Subcutaneous abdominal adipose tissue (tissue), 5 donors: Measurements from ENCODE around the gene P2RX7.

ENCODE experiments used
- H3K27ac ChIP-seq: one replicate; pipeline ENCODE4 v1.7.0; 2013; ENCODE audit warnings: low read depth, mild to moderate bottlenecking, inconsistent platforms, low read length, moderate library complexity
- H3K27me3 ChIP-seq, 5 donors: one replicate each; pipeline ENCODE4 v1.7.0; 2013; ENCODE audit warnings: low read length in 5 of 5, inconsistent platforms in 1 of 5; ENCODE audit not compliant: control insufficient read depth in 5 of 5, insufficient read depth in 4 of 5
- H3K36me3 ChIP-seq, 5 donors: one replicate each; pipeline ENCODE4 v1.7.0; 2013; ENCODE audit warnings: low read length in 5 of 5; ENCODE audit not compliant: control insufficient read depth in 5 of 5, insufficient read depth in 5 of 5
- H3K4me1 ChIP-seq, 5 donors: one replicate each; pipeline ENCODE4 v1.7.0; 2013; ENCODE audit warnings: low read length in 5 of 5, mild to moderate bottlenecking in 3 of 5, moderate library complexity in 1 of 5; ENCODE audit not compliant: control insufficient read depth in 5 of 5, insufficient read depth in 5 of 5
- H3K4me3 ChIP-seq, 5 donors: one replicate each; pipeline ENCODE4 v1.7.0; 2013; ENCODE audit warnings: low read length in 5 of 5, low read depth in 1 of 5
- H3K9ac ChIP-seq, 5 donors: one replicate each; pipeline ENCODE4 v1.7.0; 2013; ENCODE audit warnings: low read length in 5 of 5, mild to moderate bottlenecking in 4 of 5, moderate library complexity in 3 of 5
- H3K9me3 ChIP-seq, 5 donors: one replicate each; pipeline ENCODE4 v1.7.0; 2013; ENCODE audit warnings: low read length in 5 of 5; ENCODE audit not compliant: control insufficient read depth in 5 of 5
- donor health status: healthy.
- donor health status: healthy.
- donor health status: healthy.
- donor health status: healthy.
- donor health status: healthy.

Gene P2RX7

GRCh38 chr12:121182222-121182893, 49.7 kb downstream of the P2RX7 start:
- H3K4me3 ChIP-seq = no peak overlapping the region
- no peaks in the 10 kb centered on the region for H3K27me3 ChIP-seq
- H3K36me3 ChIP-seq = peaks cover 0 to 11% (median 0%) of the 10 kb centered on the region in 5 donors
- H3K9me3 ChIP-seq = peaks cover 0 to 5% (median 0%) of the 10 kb centered on the region in 5 donors
- H3K27ac ChIP-seq = no peak overlapping the region
- no peak overlapping the region for H3K9ac ChIP-seq
- no peaks in the 10 kb centered on the region for H3K4me1 ChIP-seq

GRCh38 chr12:121184425-121184824, 51.7 kb downstream of the P2RX7 start:
- H3K36me3 ChIP-seq = peaks cover 0 to 11% (median 0%) of the 10 kb centered on the region in 5 donors
- no peak overlapping the region for H3K4me3 ChIP-seq
- H3K27me3 ChIP-seq = no peaks in the 10 kb centered on the region
- no peaks in the 10 kb centered on the region for H3K4me1 ChIP-seq
- H3K9ac ChIP-seq = no peak overlapping the region
- peaks cover 0 to 5% (median 0%) of the 10 kb centered on the region in 5 donors for H3K9me3 ChIP-seq
- H3K27ac ChIP-seq = no peak overlapping the region

- H3K4me1 ChIP-seq = peaks cover 0 to 3% (median 0%) of the 10 kb centered on the region in 5 donors
- H3K9me3 ChIP-seq = peaks cover 0 to 5% (median 0%) of the 10 kb centered on the region in 5 donors
- no peak overlapping the region for H3K9ac ChIP-seq
- no peak overlapping the region for H3K27ac ChIP-seq
- peaks cover 0 to 11% (median 0%) of the 10 kb centered on the region in 5 donors for H3K36me3 ChIP-seq
- H3K27me3 ChIP-seq = no peaks in the 10 kb centered on the region
- H3K4me3 ChIP-seq = no peak overlapping the region
These were observed 52.6 kb downstream of the P2RX7 start for GRCh38 chr12:121184984-121185889.

- H3K4me3 ChIP-seq = no peak overlapping the region
- no peak overlapping the region for H3K27ac ChIP-seq
- peaks cover 0 to 5% (median 0%) of the 10 kb centered on the region in 5 donors for H3K9me3 ChIP-seq
- peaks cover 0 to 8% (median 0%) of the 10 kb centered on the region in 5 donors for H3K36me3 ChIP-seq
- H3K27me3 ChIP-seq = no peaks in the 10 kb centered on the region
- peaks cover 0 to 16% (median 4%) of the 10 kb centered on the region in 5 donors for H3K4me1 ChIP-seq
- no peak overlapping the region for H3K9ac ChIP-seq
These were observed 54.1 kb downstream of the P2RX7 start for GRCh38 chr12:121186826-121187225.

GRCh38 chr12:121187501-121187900, 54.8 kb downstream of the P2RX7 start:
- no peaks in the 10 kb centered on the region for H3K27me3 ChIP-seq
- H3K9me3 ChIP-seq = peaks cover 0 to 5% (median 0%) of the 10 kb centered on the region in 5 donors
- no peak overlapping the region for H3K4me3 ChIP-seq
- peaks cover 0 to 8% (median 0%) of the 10 kb centered on the region in 5 donors for H3K36me3 ChIP-seq
- H3K9ac ChIP-seq = no peak overlapping the region
- no peak overlapping the region for H3K27ac ChIP-seq
- peaks cover 0 to 18% (median 4%) of the 10 kb centered on the region in 5 donors for H3K4me1 ChIP-seq

GRCh38 chr12:121188227-121188626, 55.6 kb downstream of the P2RX7 start:
- H3K27ac ChIP-seq = no peak overlapping the region
- peaks cover 0 to 18% (median 4%) of the 10 kb centered on the region in 5 donors for H3K4me1 ChIP-seq
- peaks cover 0 to 8% (median 0%) of the 10 kb centered on the region in 5 donors for H3K36me3 ChIP-seq
- no peaks in the 10 kb centered on the region for H3K27me3 ChIP-seq
- H3K9ac ChIP-seq = no peak overlapping the region
- H3K9me3 ChIP-seq = peaks cover 0 to 5% (median 0%) of the 10 kb centered on the region in 5 donors
- no peak overlapping the region for H3K4me3 ChIP-seq

GRCh38 chr12:121189131-121189530, 56.5 kb downstream of the P2RX7 start:
- peaks cover 0 to 18% (median 4%) of the 10 kb centered on the region in 5 donors for H3K4me1 ChIP-seq
- H3K4me3 ChIP-seq = no peak overlapping the region
- H3K27ac ChIP-seq = no peak overlapping the region
- peaks cover 0 to 8% (median 0%) of the 10 kb centered on the region in 5 donors for H3K36me3 ChIP-seq
- H3K9me3 ChIP-seq = peaks cover 0 to 5% (median 0%) of the 10 kb centered on the region in 5 donors
- H3K27me3 ChIP-seq = no peaks in the 10 kb centered on the region
- H3K9ac ChIP-seq = no peak overlapping the region

GRCh38 chr12:121189619-121190155, 57.0 kb downstream of the P2RX7 start:
- Histone ChIP-seq H3K4me3 (no peak overlapping the region), H3K27ac (no peak overlapping the region), H3K4me1 (peaks cover 0 to 18% (median 4%) of the 10 kb centered on the region in 5 donors)

GRCh38 chr12:121190523-121191031, 57.9 kb downstream of the P2RX7 start:
- H3K4me3 ChIP-seq = no peak overlapping the region
- H3K9ac ChIP-seq = peak overlapping the region in 1 of 5 donors; percentile 14
- H3K27me3 ChIP-seq = no peaks in the 10 kb centered on the region
- H3K36me3 ChIP-seq = no peaks in the 10 kb centered on the region
- peaks cover 0 to 5% (median 0%) of the 10 kb centered on the region in 5 donors for H3K9me3 ChIP-seq
- no peak overlapping the region for H3K27ac ChIP-seq
- H3K4me1 ChIP-seq = peaks cover 0 to 18% (median 4%) of the 10 kb centered on the region in 5 donors

More at GRCh38 chr12:121189619-121190155, 57.0 kb downstream of the P2RX7 start:
- Histone ChIP-seq H3K27me3 (no peaks in the 10 kb centered on the region), H3K9me3 (peaks cover 0 to 5% (median 0%) of the 10 kb centered on the region in 5 donors), H3K36me3 (peaks cover 0 to 3% (median 0%) of the 10 kb centered on the region in 5 donors), H3K9ac (no peak overlapping the region)
